Tibial nerve (tissue), 4 donors: ENCODE data around the gene GRIFIN. TPM values are rescaled to one million over a fixed set of nuclear protein-coding genes. Genes with fewer than 3 reads are reported as not detected.

Experiments used
- DNase-seq, 2 donors: peaks; one replicate each; pipeline ENCODE4 v3.0.0-alpha.2; 2019; ENCODE audit warnings: low spot score in 2 of 2
- H3K27ac ChIP-seq, 4 donors: fragments of 200-600 bp; sonication (generic) in 3 of 4; one replicate each; pipeline ENCODE4 v1.5.1; 2017 to 2019; ENCODE audit warnings: mild to moderate bottlenecking in 1 of 4
- H3K27me3 ChIP-seq, 2 donors: fragments of 200-600 bp; sonication (generic) in 1 of 2; one replicate each; pipeline versions ENCODE4 v1.5.1 to v1.6.0; 2017 to 2019
- H3K36me3 ChIP-seq, 3 donors: fragments of 200-600 bp; sonication (generic); one replicate each; pipeline ENCODE4 v1.5.1; 2018 to 2019
- H3K4me1 ChIP-seq, 4 donors: fragments of 200-600 bp; sonication (generic) in 3 of 4; one replicate each; pipeline ENCODE4 v1.5.1; 2017 to 2019
- H3K4me3 ChIP-seq, 4 donors: fragments of 200-600 bp; sonication (generic) in 3 of 4; one replicate each; pipeline ENCODE4 v1.5.1; 2017 to 2019; ENCODE audit warnings: mild to moderate bottlenecking in 1 of 4, moderate library complexity in 1 of 4
- H3K9me3 ChIP-seq, 4 donors: fragments of 200-600 bp; sonication (generic) in 3 of 4; one replicate each; pipeline ENCODE4 v1.5.1; 2017 to 2019
- EP300 ChIP-seq, 2 donors: sonication (generic); formaldehyde crosslinking; IDR thresholded peaks; one replicate each; pipeline ENCODE4 v1.6.1; 2017; ENCODE audit warnings: antibody characterized with exemption in 2 of 2, mild to moderate bottlenecking in 1 of 2
- POLR2A ChIP-seq, 2 donors: fragments of 450-650 bp; IDR thresholded peaks; one replicate each; pipeline ENCODE4 v1.6.1; 2017; ENCODE audit warnings: antibody characterized with exemption in 2 of 2, mild to moderate bottlenecking in 2 of 2, moderate library complexity in 2 of 2
- WGBS, 2 donors: methylation state at CpG; one replicate each; pipeline ENCODE4 v1.1.5; 2018; 5-methylcytosine and 5-hydroxymethylcytosine counted together
- total RNA-seq, 4 donors: library from RNA; depleted of rRNA; stranded (reverse); fragments of >200 nt; gene quantifications; one replicate each; pipeline ENCODE4 v1.1.0, GENCODE V29; 2016
- TF ChIP-seq, protein P1 (sequence below), 5 experiments: fragments of 200-600 bp in 3 of 5; fragments of 450-650 bp in 2 of 5; sonication (generic) in 3 of 5; IDR thresholded peaks; one replicate each; pipeline ENCODE4 v1.5.1; 2016 to 2019; ENCODE audit warnings: antibody characterized with exemption in 5 of 5, mild to moderate bottlenecking in 3 of 5, moderate library complexity in 2 of 5

GRIFIN gene, protein sequence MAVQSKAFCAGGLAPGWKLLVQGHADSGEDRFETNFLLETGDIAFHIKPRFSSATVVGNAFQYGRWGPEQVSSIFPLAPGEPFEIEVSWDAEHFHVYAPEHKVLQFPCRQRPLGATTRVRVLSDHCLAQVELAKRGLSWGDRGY
- not detected for total RNA-seq

DNA sequence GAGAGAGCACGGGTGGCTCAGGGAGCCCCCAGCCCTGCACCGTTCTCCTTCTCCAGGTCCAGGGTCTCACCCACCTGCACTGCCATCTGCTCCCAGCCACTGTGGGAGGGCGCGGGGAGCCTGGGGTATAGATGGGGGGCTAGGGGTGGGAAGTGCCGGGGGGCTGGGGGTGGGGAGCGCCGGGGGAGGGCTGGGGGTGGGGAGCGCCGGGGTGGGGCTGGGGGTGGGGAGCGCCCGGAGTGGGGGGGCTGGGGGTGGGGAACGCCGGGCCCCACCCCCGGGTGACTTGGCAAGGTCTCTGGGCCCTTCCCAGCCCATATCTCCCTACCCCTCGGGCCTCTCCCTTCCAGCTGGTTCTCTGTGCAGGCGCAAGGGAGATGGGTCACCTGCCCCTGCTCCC, at the start of gene GRIFIN:
TSS of gene GRIFIN (minus strand) at position 101 of the 400 bp plus-strand sequence. CDS start at position 86, 15 bp downstream.
- Histone ChIP-seq H3K9me3 (no peaks in the 10 kb centered on the region), H3K36me3 (no peaks in the 10 kb centered on the region), H3K27me3 (peaks cover 0 to 16% of the 10 kb centered on the region in 2 donors), H3K27ac (no peak within 1 kb of the TSS), H3K4me1 (peaks cover 0 to 37% (median 18%) of the 10 kb centered on the region in 4 donors), H3K4me3 (no peak within 1 kb of the TSS)
- DNase-seq: no peak
- no peak for TF ChIP-seq EP300 (IDR thresholded peaks at IDR 0.05)
- no peak for TF ChIP-seq POLR2A (IDR thresholded peaks at IDR 0.05)
- TF ChIP-seq, protein P1, sequence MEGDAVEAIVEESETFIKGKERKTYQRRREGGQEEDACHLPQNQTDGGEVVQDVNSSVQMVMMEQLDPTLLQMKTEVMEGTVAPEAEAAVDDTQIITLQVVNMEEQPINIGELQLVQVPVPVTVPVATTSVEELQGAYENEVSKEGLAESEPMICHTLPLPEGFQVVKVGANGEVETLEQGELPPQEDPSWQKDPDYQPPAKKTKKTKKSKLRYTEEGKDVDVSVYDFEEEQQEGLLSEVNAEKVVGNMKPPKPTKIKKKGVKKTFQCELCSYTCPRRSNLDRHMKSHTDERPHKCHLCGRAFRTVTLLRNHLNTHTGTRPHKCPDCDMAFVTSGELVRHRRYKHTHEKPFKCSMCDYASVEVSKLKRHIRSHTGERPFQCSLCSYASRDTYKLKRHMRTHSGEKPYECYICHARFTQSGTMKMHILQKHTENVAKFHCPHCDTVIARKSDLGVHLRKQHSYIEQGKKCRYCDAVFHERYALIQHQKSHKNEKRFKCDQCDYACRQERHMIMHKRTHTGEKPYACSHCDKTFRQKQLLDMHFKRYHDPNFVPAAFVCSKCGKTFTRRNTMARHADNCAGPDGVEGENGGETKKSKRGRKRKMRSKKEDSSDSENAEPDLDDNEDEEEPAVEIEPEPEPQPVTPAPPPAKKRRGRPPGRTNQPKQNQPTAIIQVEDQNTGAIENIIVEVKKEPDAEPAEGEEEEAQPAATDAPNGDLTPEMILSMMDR (IDR thresholded peaks at IDR 0.05): no peak
- 68 to 74% methylated on average over 7 to 9 of the region's 16 CpGs for WGBS, 2 donors

DNA sequence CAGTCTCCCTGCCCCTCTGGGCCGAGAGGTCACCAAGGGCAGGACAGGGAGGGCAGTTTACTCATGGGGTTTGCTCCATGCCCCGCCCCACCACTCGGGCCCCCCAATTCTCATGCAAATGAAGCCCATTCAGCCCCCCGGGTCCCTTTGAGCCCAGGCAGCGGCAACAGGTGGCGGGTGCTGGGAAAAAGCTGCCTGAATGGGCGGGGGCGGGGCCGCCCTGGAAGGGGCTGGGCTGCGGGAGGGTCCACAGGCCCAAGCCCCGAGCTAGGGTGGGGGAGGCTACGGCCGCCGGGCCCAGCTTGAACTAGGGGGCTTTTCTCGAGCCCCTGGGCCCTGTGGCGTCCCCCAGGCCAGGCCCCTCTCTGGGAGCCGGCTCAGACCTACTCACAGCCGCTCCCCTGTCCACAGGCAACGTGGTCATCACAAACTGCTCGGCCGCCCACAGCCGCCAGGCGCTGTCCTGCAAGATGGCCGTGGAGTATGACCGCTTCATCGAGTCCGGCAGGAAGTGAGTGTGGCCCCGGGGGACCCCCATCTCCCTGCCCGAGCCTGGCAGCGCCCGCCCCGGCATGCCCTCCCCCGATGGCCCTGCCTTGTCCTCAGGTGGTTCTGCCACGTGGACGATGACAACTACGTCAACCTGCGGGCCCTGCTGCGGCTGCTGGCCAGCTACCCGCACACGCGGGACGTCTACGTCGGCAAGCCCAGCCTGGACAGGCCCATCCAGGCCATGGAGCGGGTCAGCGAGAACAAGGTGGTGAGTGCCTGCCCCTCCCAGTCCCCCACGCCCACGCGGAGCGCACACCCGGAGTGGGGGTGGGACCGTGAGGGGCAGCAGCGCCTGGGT, 48.8 kb upstream of the GRIFIN start:
- H3K4me3 ChIP-seq: no peak overlapping the region
- no peaks in the 10 kb centered on the region for H3K9me3 ChIP-seq
- H3K36me3 ChIP-seq: peaks cover 0 to 18% (median 0%) of the 10 kb centered on the region in 3 donors
- H3K27ac ChIP-seq: peak overlapping the region in 3 of 4 donors; percentile 66 to 71 (median 70)
- 78 to 80% methylated on average over 32 to 41 of the region's 53 CpGs for WGBS, 2 donors
- peaks cover 0 to 100% (median 84%) of the 10 kb centered on the region in 4 donors for H3K4me1 ChIP-seq
- H3K27me3 ChIP-seq: peaks cover 0 to 28% of the 10 kb centered on the region in 2 donors
- TF ChIP-seq, protein P1 (IDR thresholded peaks at IDR 0.05): no peak
- TF ChIP-seq EP300 (IDR thresholded peaks at IDR 0.05) (no peak), POLR2A (IDR thresholded peaks at IDR 0.05) (no peak)
- no peak for DNase-seq

DNA sequence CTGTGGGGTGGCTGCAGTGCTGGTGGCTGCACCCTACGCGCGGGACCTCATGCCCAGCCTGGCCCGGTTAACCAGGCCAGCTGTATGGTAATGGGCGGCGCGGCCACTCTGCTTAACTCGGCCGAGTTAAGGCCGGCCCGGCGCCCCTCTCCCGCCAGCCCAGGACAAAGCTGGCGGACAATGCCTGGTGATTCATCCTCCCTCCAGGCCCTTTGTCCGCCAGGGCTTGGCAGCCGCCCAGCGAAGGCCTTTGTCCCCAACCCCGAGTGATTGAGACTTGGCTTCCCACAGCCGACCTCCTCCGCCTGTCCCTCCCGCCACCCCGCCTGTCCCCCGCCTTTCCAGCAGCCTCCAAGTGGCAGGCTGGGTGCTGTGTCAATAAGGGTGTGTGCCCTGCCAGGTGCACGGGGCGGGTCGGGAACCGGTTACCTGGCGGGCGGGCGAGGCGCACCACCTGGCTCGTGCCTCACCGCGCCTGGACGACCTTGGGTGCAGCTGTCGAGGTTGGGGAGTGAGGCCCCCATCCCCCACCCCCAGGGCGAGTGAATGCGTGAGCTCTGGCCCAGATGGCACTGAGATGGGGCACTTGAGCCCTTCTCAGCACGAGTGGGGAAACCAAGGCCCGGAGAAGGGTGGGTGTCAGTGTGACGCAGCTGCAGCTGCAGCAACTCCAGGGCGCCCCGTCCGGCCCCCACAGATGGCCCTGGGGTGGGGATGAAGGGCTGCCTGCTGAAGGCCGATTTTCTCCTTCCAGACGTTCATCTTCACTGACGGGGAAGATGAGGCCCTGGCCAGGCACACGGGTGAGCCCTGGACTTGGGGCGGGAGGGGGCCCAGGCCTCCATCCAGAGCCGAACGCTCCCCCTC, 48.0 kb upstream of the GRIFIN start:
- Histone ChIP-seq H3K4me1 (peaks cover 0 to 94% (median 77%) of the 10 kb centered on the region in 4 donors), H3K27me3 (peaks cover 0 to 28% of the 10 kb centered on the region in 2 donors), H3K36me3 (peaks cover 0 to 18% (median 0%) of the 10 kb centered on the region in 3 donors), H3K9me3 (no peaks in the 10 kb centered on the region), H3K4me3 (peak overlapping the region in 1 of 4 donors; percentile 63), H3K27ac (peak overlapping the region; percentile 40 to 71 (median 68))
- WGBS, 2 donors: 33 to 63% methylated on average over 23 to 25 of the region's 51 CpGs
- no peak for DNase-seq
- no peak for TF ChIP-seq POLR2A (IDR thresholded peaks at IDR 0.05)
- TF ChIP-seq EP300 (IDR thresholded peaks at IDR 0.05): peak in 1 of 2 donors; percentile 48

DNA sequence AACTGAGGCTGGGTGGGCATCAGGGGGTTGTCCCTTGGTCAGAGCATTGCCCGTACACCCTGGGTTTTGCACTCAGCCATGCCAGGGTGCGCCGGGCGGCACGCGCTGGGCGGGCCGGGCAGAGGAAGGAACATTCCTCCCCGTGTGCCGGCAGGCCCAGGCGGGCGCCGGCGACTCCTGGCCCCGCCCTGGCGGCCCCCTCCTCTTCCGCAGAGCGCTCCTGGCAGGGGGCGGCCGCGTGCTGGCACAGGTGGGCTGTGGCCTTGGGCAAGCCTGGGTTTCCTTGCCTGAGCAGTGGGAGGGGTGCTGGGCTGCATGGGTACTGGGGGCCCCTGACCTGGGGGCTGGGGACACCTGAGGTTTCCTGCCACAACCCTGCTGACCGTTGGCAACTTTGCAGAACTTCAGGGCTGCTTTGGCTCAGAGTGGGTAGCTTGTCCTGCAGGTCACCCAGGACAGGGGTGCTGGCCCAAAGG, 47.3 kb upstream of the GRIFIN start:
- no peak for TF ChIP-seq EP300 (IDR thresholded peaks at IDR 0.05)
- no peak for TF ChIP-seq POLR2A (IDR thresholded peaks at IDR 0.05)
- TF ChIP-seq, protein P1 (IDR thresholded peaks at IDR 0.05): no peak
- Histone ChIP-seq H3K27me3 (peaks cover 0 to 28% of the 10 kb centered on the region in 2 donors), H3K9me3 (no peaks in the 10 kb centered on the region), H3K36me3 (peaks cover 0 to 18% (median 0%) of the 10 kb centered on the region in 3 donors), H3K4me1 (peaks cover 0 to 94% (median 80%) of the 10 kb centered on the region in 4 donors), H3K27ac (peak overlapping the region in 3 of 4 donors; percentile 66 to 71 (median 70)), H3K4me3 (peak overlapping the region in 3 of 4 donors; percentile 2 to 63 (median 13))
- DNase-seq: no peak
- WGBS, 2 donors: 35% methylated on average over 17 to 21 of the region's 22 CpGs
